HG02588 (cell line): ENCODE data around the gene MYG1.
"Not testable (repeated sequence)": the region's sequence is repeated elsewhere in the genome, so short reads cannot be mapped to it uniquely, and the experiment has no call there.

Source experiments
- ATAC-seq: cut with Tn5 transposase; IDR thresholded peaks from one replicate; pipeline ENCODE4 v1.9.1; 2021; ENCODE audit warnings: mild to moderate bottlenecking, moderate library complexity; ENCODE audit not compliant: unreplicated experiment

Gene MYG1

DNA sequence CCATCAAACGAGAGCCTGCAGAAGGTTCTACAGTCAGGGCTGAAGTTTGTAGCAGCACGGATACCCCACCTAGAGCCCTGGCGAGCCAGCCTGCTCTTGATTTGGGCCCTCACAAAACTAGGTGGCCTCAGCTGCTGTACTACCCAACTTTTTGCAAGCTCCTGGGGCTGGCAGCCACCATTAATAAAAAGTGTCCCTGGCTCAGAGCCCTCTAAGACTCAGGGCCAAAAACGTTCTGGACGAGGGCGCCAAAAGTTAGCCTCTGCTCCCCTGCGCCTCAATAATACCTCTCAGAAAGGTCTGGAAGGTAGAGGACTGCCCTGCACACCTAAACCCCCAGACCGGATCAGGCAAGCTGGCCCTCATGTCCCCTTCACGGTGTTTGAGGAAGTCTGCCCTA is 13.0 kb upstream of the MYG1 start:
- ATAC-seq: no peak

DNA sequence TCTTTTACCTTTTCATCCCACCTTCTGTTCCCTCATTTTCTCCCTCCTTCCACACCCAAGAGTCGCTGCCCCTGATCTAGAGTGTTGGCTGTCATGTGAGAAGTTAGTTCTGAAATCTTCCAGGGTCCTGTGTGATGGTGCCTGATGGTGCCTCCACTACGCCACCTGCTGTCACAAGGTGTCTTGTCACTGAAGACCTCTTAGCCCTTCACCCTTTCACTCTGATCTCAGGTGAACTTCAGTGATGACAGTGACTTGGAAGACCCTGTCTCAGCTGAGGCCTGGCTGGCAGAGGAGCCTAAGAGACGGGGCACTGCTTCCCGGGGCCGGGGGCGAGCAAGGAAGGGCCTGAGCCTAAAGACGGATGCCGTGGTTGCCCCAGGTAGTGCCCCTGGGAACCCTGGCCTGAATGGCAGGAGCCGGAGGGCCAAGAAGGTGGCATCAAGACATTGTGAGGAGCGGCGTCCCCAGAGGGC is 11.7 kb upstream of the MYG1 start:
- no peak for ATAC-seq

DNA sequence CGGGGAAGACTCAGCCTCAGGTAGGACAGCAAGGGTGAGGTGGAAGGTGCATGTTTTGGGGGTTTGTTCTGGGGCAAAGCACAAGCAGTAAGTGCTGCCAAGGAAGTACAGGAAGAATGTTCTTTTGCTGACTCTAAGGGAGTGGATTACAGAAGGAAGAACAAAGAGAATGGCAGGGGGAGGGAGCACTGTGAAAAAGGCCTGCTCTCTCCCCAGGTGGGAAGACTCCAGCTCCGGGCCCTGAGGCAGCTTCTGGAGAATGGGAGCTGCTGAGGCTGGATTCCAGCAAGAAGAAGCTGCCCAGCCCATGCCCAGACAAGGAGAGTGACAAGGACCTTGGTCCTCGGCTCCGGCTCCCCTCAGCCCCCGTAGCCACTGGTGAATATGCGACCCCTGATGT is 11.2 kb upstream of the MYG1 start:
- ATAC-seq: no peak

DNA sequence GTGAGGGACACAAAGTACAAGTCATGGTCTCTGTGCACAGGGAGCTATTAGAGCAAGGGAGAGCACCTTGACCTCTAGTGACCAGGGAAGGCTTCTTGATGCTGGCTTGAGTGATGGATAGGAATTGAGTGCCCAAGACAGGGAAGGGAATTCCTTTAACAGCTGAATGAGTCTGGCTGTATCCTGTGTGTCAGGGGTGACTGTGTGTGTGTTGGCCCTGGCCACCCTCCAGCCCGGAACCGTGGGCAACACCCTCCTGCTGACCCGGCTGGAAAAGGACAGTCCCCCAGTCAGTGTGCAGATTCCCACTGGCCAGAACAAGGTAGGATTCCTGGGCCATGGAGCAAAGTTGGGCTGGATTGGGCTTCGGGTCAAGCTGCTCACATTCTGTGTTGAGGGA is 9.6 kb upstream of the MYG1 start:
- ATAC-seq: no peak

DNA sequence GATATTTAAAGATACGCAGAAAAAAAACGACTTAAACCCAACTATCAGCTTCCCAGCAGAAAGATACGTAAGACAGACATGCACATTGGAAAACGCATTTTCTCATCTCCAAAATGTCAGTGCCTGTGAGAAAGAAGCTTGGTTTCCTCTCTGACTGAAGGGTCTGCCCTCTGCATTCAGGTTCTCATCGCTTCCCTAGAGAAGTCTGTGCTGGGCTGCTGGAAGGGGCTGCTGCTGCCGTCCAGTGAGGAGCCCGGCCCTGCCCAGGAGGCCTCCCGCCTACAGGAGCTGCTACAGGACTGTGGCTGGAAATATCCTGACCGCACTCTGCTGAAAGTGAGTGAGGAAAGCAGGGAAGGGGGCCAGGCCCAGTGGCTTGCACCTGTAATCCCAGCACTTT is 8.8 kb upstream of the MYG1 start:
- ATAC-seq: no peak

DNA sequence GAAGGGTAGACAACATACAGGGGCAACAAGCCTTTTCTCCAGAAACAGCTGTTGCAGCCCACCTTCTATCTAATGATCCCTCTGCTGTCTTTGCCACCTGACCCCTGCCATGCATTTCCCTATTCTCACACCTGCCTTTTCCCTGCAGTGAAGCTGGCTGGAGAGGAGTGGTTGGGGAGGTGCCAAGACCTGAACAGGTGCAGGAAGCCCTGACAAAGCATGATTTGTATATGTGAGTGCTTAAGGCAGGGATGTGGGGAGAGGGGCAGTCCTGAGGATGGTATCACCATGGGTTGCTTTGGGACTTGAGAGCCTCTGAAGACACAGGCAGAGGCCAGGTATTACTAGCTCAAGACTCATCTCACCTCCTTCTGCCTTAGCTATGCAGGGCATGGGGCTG is 7.1 kb upstream of the MYG1 start:
- no peak for ATAC-seq

DNA sequence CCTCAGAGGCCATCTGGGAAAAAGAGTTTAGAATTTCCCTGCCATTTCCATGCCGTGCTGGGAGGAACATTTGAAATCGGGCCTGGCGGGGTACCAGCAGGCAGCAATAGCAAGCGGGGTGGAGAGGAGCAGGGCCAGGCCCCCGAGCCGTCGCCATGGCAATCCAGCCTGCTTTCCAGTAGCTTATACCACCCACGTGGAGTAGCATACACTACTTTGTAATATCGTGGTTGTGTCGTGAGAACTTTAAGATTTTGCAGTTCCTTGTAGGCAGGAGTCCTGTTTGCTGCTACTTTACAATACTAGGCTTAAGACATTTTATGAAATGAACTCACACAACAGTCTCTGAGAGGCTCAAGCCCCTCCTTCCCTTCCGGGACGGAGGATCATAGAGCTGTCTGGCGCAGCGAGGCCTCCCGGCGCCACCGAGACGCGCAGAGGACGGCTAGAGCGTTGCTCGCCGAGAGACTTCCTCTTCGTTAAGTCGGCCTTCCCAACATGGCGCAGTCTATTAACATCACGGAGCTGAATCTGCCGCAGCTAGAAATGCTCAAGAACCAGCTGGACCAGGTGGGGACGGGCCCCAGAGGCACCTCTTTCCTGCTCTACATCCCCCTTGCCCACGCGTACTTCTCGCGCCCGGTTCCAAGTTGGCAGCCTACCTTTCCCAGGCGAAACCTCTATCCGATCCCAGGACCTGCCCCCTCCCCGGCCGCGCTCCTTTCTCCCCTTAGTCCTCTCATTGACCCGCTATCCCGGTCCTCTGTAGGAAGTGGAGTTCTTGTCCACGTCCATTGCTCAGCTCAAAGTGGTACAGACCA is 4.2 kb upstream of the MYG1 start, which contains the start of gene PFDN5:
Gene PFDN5, plus strand, starts transcription at position 473 of the 821 bp plus-strand sequence. Its CDS starts 26 bp downstream, at position 499.
- ATAC-seq: peak; percentile 84

DNA sequence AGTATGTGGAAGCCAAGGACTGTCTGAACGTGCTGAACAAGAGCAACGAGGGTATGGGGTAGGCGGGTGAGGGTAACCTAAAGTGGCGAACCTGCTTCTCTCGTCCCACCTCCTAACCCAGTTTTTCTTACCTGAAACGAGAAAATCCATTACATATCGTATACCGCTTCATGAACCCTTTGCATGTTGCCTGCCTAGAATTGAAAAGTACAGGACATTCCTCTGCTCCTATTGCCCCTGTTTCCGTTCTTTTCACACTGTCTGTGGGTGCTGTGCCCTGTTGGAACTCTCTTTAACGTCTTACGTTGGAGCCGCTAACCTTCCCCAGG is 3.6 kb upstream of the MYG1 start:
- no peak for ATAC-seq

DNA sequence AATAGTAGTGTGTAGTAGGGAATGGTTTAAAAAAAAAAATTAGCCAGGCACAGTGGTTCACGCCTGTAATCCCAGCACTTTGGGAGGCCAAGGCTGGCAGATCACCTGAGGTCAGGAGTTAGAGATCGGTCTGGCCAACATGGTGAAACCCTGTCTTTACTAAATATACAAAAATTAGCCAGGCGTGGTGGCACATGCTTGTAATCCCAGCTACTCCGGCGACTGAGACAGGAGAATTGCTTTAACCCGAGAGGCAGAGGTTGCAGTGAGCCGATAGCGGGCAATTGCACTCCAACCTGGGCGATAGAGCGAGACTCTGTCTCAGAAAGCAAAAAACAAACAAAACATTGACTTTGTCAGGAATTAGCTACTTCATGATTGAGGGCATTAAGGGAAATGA is 2.4 kb upstream of the MYG1 start:
- not testable (repeated sequence) for ATAC-seq

DNA sequence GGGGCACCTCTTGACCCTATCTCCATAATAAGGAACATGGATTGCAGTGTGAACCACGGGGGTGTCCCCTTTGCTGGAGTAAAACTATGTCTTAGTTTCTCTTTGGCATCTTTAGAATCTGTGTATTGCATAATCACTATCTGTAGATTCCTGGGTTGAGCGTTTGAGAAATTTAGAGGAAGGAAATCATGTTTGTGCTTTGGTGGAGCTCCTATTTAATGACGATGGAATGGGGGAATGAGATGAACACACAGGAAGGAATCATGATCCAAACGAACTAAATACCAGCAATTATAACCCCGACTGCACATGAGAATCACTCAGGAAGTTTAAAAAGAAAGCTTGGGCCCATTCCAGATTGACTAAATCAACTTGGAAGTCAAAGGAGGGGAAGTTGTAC is 1.3 kb upstream of the MYG1 start:
- ATAC-seq: no peak

DNA sequence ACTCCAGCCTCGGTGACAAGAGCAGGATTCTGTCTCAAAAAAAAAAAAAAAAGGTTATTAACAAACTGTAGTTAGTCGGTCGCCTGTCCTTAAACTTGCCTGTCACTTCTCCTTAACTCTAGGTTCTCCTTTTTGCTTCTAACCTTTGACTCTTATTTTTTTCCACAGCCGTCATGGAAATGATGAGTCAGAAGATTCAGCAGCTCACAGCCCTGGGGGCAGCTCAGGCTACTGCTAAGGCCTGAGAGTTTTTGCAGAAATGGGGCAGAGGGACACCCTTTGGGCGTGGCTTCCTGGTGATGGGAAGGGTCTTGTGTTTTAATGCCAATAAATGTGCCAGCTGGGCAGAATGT is 418 bp upstream of the MYG1 start:
- ATAC-seq: no peak

DNA sequence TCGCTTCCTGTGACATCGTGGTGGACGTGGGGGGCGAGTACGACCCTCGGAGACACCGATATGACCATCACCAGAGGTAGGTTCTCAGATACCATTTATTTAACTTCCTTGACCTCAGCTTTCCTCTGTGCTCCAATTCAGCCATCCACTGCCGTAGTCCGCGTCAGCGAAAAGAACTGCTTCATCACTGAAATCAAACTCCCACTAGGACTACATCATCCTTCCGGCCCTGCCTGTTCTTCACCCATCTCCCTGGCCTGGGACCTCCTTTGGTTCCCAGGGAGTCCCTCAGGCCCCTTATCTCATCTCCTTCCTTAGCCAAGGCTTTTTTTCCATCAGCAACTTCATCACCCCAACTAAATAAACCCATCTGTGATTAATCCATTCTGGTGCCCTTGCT is 692 bp downstream of the MYG1 start:
- ATAC-seq: no peak

DNA sequence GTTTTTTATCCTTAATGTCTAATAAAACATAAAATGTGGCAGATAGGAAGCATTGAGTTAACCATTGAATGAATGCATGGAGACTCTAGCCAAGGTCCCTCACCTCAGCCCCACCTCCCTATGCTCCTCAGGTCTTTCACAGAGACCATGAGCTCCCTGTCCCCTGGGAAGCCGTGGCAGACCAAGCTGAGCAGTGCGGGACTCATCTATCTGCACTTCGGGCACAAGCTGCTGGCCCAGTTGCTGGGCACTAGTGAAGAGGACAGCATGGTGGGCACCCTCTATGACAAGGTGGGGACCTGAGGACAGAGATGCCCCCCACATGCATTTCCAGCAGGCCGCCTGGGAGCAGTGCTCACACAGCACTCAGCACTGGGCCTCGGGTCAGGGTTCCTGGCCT is 3.4 kb downstream of the MYG1 start:
- ATAC-seq: no peak

DNA sequence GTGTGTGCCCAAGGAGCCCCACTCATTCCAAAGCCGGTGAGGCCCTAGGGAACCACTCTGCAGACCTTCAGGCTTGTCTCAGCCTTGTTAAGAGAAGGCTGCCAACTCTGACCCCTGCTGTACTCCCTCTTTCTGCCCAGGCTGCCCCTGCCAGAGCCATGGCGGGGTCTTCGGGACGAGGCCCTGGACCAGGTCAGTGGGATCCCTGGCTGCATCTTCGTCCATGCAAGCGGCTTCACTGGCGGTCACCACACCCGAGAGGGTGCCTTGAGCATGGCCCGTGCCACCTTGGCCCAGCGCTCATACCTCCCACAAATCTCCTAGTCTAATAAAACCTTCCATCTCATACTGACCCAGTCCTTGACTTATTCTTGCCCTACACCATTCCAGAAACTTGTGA is 7.3 kb downstream of the MYG1 start:
- ATAC-seq: no peak

DNA sequence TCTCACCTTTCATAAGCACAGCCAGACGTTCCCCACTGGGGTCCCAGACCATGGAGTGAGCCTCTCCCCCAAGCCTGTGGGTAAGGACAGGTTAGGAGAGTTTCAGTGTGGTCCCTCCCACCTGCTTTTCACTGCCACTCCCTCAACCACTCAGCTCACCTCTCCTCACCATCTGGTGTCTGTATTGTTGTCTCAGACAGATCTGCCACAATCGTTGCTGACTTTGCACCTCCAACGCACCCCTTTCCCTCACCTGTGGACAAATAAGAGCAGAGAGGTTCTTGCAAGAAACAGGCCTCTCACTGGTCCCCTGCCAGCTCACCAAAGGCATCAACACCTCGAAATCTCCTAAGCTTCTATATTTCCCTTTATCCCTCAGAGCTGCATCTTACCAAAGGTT is 8.8 kb downstream of the MYG1 start:
- ATAC-seq: no peak

DNA sequence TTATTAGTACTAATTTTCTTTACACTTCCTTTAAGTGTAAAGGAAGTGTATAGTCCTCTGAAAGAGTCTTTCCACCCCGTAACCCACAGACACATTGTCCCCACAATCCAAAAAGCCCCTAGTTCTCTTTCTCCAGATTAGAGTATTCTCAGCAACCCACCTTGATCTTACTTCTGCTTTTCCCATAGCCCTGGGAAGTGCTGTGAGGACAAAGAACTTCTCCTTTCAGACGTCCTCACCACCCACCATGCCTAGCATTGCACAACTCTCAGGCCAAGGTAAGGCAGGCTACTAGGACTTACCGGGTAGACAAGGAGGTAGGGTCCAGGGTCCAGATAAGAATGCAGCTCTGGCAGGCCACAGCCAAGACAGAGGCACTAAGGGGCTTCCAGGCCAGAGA is 14.5 kb downstream of the MYG1 start:
- no peak for ATAC-seq

DNA sequence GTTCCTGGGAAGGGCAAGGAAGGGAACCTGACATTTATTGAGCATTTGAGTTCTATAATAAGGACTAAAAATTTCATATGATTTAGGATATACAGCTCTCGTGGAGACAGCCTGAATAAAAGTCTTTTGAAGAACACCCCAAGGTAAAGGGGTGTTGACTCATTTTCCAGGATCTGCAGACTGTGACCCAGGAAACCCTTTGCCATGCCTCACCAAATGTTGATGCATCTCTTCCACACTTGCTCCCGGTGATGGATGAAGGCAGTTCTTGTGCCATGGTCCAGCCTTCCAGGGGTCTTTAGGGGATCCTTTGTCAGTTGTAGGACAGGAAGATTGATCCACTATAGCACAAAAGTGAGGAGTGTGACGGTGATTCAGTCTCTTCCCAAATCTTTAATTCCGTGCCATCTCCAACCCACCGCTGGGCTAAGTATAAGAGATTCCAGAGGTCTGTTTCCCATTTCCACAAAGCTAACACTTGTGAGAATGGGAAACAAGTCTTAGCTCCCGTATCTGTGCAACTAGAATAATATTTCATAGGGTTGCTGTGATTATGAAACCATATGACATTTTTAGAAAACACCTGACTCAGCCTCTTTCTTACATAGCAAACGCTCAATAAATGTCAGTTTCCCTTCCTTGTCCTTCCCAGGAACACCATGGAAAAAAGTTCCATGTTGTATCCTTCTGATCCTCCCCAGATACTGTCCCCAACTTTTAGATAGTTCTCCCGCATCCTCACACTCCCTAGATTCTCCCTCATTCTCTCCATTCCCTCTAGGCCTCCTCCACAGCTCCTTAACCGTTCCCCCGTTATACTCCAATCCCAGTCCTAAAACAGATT is 21.1 kb downstream of the MYG1 start:
- ATAC-seq: no peak

DNA sequence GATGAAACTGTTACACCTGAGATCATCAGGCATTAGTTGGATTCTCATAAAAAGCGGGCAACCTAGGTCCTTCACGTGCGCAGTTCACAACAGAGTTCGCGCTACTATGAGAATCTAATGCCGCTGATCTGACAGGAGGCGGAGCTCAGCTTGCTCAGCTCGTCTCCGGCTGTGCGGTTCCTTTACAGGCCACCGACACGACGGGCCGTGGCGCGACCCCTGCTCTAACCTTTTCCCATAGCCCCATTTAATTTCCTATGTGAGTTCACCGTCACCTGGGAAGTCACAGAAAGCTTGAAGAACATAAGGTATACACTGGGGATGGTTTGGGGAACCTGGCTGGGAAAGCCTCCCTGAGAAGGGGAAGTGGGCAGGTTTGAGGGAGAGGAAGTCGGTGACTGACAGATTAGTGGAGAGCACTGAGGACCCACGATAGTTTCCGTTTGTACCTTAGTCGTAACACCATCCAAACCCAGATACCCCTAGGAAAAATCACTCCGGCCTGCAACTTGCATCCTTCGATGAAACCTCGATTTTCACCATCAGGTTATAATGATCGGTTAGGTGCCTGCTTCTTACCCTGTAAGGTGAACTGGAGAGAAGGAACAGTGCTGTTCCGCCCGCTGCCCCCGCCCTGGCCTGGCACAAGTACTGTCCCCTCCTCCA is 24.8 kb downstream of the MYG1 start:
- ATAC-seq: no peak

DNA sequence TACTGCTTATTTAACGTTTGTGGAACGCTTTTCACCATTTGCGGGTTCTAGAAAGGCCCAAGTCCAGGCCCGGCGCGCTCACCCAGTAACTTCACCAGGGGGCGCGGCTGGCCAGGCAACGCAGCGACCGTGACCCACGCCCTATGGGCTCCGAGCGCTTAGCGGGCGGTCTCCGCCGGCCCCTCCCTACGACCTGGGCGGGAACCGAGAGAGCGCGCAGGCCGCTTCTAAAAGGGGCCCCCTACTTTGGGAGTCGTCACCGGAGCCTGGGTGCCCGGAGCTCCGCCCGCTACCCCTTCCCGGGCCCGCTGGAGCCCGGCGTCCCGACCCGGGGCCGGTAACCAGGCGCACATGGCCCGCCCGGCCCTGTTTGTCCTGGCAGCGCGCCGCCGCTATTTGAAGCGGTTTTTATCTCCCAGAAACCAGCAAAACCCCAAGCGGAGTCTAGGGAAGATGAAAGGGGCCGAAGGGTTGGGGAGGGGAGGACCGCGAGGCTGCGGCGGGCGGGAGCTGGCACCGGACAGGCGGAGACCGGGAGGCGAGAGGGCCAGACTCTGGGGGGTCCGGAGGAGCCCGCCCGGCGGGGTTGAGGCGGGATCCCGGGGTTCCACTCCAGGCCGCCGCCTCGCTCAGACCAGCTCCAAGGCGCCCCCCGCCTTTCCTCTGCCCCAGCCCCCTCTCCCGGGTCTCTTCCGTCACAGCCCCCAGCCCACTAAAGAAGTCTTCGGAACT is 25.4 kb downstream of the MYG1 start:
- peak; percentile 48 for ATAC-seq

DNA sequence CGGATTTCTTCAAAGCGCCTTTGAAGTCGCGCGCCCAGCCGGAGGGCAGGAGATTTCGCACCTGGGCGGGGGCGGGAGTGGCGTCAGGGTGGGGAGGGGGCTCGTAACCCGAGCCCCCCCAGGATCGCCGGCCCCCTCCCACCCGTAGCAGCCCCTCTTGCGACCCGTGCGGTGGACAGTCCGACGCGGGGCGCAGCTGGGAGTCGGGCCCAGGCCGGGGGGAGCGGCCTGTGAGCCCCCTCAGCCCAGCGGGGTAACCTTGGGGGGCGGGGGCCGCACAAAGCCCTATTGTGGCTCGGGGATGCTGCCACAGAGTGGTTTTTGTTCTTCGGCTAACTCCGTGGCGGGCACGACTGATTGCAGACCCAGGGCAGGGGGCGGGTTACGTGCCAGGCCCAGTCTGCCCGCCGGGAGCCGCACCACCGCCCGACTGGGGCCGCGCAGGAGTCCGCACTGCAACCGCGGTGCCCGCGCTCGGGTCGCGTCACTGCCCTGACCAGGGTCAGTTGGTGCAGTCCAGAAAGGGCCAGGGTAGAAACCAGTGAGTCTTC is 26.1 kb downstream of the MYG1 start:
- ATAC-seq: no peak
